PC-3 (cell line): ENCODE results near the gene MYO1C. TPM values are rescaled to one million over a fixed set of nuclear protein-coding genes. Genes with fewer than 3 reads are reported as not detected.

Experiments
- ATAC-seq: fragments of 200-7000 bp; cut with Tn5 transposase; 2 replicates; pipeline ENCODE4 v1.9.1; 2020; ENCODE audit warnings: mild to moderate bottlenecking, moderate library complexity
- BruUV-seq: library from RNA; stranded (reverse); fragments of 400-500 nt; replicated peaks from 2 replicates; lab custom pipeline; 2021; lab: Mats Ljungman, UMichigan
- CTCF ChIA-PET: fragments of 300-600 bp; sonication (Branson Sonifier 250); formaldehyde crosslinking; loops from one replicate; lab custom pipeline; 2022; ENCODE audit warnings: antibody characterized with exemption; lab: Charles Lee
- POLR2A ChIA-PET: fragments of 300-600 bp; sonication (Branson Sonifier 250); formaldehyde crosslinking; loops from one replicate; lab custom pipeline; 2022; ENCODE audit warnings: antibody characterized with exemption; ENCODE audit not compliant: unreplicated experiment; lab: Charles Lee
- DNase-seq: peaks from one replicate; pipeline ENCODE4 v3.0.0-alpha.2; 2015
- H2AFZ ChIP-seq: fragments of 300-600 bp; sonication (generic); 2 replicates; pipeline ENCODE4 v1.6.0; 2016; ENCODE audit warnings: antibody characterized with exemption, low read length
- H3F3A ChIP-seq: fragments of 300-600 bp; sonication (generic); one replicate; pipeline ENCODE4 v1.6.0; 2017; ENCODE audit warnings: antibody characterized with exemption, low read length, control low read depth, mild to moderate bottlenecking; ENCODE audit not compliant: unreplicated experiment
- H3K27ac ChIP-seq: fragments of 300-600 bp; sonication (generic); 2 replicates; pipeline ENCODE4 v1.5.1; 2016; ENCODE audit warnings: mild to moderate bottlenecking, low read length
- H3K27me3 ChIP-seq: fragments of 300-600 bp; sonication (generic); 2 replicates; pipeline ENCODE4 v1.6.1; 2016; ENCODE audit warnings: low read length, mixed read lengths
- H3K36me3 ChIP-seq: fragments of 300-600 bp; sonication (generic); 2 replicates; pipeline ENCODE4 v1.6.1; 2016; ENCODE audit warnings: low read depth, mixed run types, low read length, mixed read lengths
- H3K4me1 ChIP-seq: fragments of 300-600 bp; sonication (generic); 2 replicates; pipeline ENCODE4 v1.5.1; 2016; ENCODE audit warnings: low read length; ENCODE audit not compliant: insufficient read depth
- H3K4me2 ChIP-seq: fragments of 300-600 bp; sonication (generic); 2 replicates; pipeline ENCODE4 v1.6.0; 2016; ENCODE audit warnings: low read length
- H3K4me3 ChIP-seq: fragments of 300-600 bp; sonication (generic); 2 replicates; pipeline ENCODE4 v1.5.1; 2016; ENCODE audit warnings: mild to moderate bottlenecking, low read length, mixed read lengths
- H3K79me2 ChIP-seq: fragments of 300-600 bp; sonication (generic); 2 replicates; pipeline ENCODE4 v1.6.1; 2017; ENCODE audit warnings: low read length, mixed read lengths
- H3K9ac ChIP-seq: fragments of 300-600 bp; sonication (generic); 2 replicates; pipeline ENCODE4 v1.6.0; 2016; ENCODE audit warnings: mild to moderate bottlenecking, low read length
- H3K9me2 ChIP-seq: fragments of 300-600 bp; sonication (generic); replicated peaks from 2 replicates; pipeline ENCODE4 v1.6.1; 2016; ENCODE audit warnings: mixed run types, low read length, mixed read lengths
- H3K9me3 ChIP-seq: fragments of 300-600 bp; sonication (generic); 2 replicates; pipeline ENCODE4 v1.6.1; 2016; ENCODE audit warnings: low read length, mixed read lengths
- H4K20me1 ChIP-seq: fragments of 300-600 bp; sonication (generic); 2 replicates; pipeline ENCODE4 v1.6.1; 2016; ENCODE audit warnings: low read length, mixed read lengths
- CTCF ChIP-seq: fragments of 300-600 bp; sonication (generic); conservative IDR thresholded peaks from 2 replicates; pipeline ENCODE4 v1.5.1; 2017; ENCODE audit warnings: antibody characterized with exemption, low read depth, mild to moderate bottlenecking, low read length
- EZH2 ChIP-seq: fragments of 300-600 bp; sonication (generic); IDR thresholded peaks from one replicate; pipeline ENCODE4 v1.6.1; 2017; ENCODE audit warnings: antibody characterized with exemption, mild to moderate bottlenecking, low read length; ENCODE audit not compliant: unreplicated experiment
- EZH2phosphoT487 ChIP-seq: fragments of 300-600 bp; sonication (generic); IDR thresholded peaks from 2 replicates; pipeline ENCODE4 v1.6.1; 2018; ENCODE audit warnings: mild to moderate bottlenecking, antibody characterized with exemption, low read length, borderline replicate concordance
- intact Hi-C: fragments of 100-400 bp; cut with micrococcal nuclease; formaldehyde crosslinking; loops from 2 replicates; pipeline ENCODE4 v1.9.0; 2023
- total RNA-seq: library from RNA; depleted of rRNA; stranded (reverse); fragments of >200 nt; gene quantifications from 2 replicates; pipeline ENCODE4 v1.2.3, GENCODE V29; 2014

Gene MYO1C
- total RNA-seq, 1 experiment from 2014 or later = 76.4 TPM

GRCh38 chr17:1469231-1469852 lies 23.1 kb downstream of the MYO1C start:
- ChIA-PET CTCF (no interaction called here), POLR2A (no interaction called here)
- Histone ChIP-seq H3K79me2 (no peaks in the 10 kb centered on the region), H3F3A (no peaks in the 10 kb centered on the region), H3K27ac (no peak overlapping the region), H3K9ac (no peak overlapping the region), H3K4me1 (no peaks in the 10 kb centered on the region), H2AFZ (no peak overlapping the region), H3K9me3 (no peaks in the 10 kb centered on the region), H4K20me1 (no peaks in the 10 kb centered on the region), H3K9me2 (no peaks in the 10 kb centered on the region), H3K36me3 (no peaks in the 10 kb centered on the region), H3K4me2 (no peak overlapping the region), H3K27me3 (no peaks in the 10 kb centered on the region), H3K4me3 (no peak overlapping the region)
- ATAC-seq = no peak
- intact Hi-C loops = no loop called here
- no TSS peak for BruUV-seq
- DNase-seq = no peak
- TF ChIP-seq EZH2phosphoT487 = no peak

- Histone ChIP-seq H3K4me3 (no peak overlapping the region), H4K20me1 (no peaks in the 10 kb centered on the region), H3K9me2 (no peaks in the 10 kb centered on the region), H2AFZ (no peak overlapping the region), H3K4me2 (no peak overlapping the region), H3K27me3 (no peaks in the 10 kb centered on the region), H3F3A (no peaks in the 10 kb centered on the region), H3K36me3 (no peaks in the 10 kb centered on the region), H3K9me3 (no peaks in the 10 kb centered on the region), H3K9ac (no peak overlapping the region), H3K79me2 (no peaks in the 10 kb centered on the region), H3K4me1 (no peaks in the 10 kb centered on the region), H3K27ac (no peak overlapping the region)
- no TSS peak for BruUV-seq
- no peak for ATAC-seq
- ChIA-PET CTCF (no interaction called here), POLR2A (no interaction called here)
- TF ChIP-seq EZH2phosphoT487 = no peak
- TF ChIP-seq CTCF = no peak
- no peak for TF ChIP-seq EZH2
- intact Hi-C loops = no loop called here
- DNase-seq = no peak
These were observed 24.5 kb downstream of the MYO1C start for GRCh38 chr17:1467898-1468492.

- no peak overlapping the region for H2AFZ ChIP-seq
- H3K9ac ChIP-seq = no peak overlapping the region
- BruUV-seq = no TSS peak
- no peaks in the 10 kb centered on the region for H4K20me1 ChIP-seq
- intact Hi-C loops = no loop called here
- POLR2A ChIA-PET = no interaction called here
- no peak for DNase-seq
- no peaks in the 10 kb centered on the region for H3K9me3 ChIP-seq
- no peak overlapping the region for H3K27ac ChIP-seq
- H3K9me2 ChIP-seq = no peaks in the 10 kb centered on the region
- H3F3A ChIP-seq = no peaks in the 10 kb centered on the region
- no peak overlapping the region for H3K4me3 ChIP-seq
- no peaks in the 10 kb centered on the region for H3K79me2 ChIP-seq
- no peak for ATAC-seq
- CTCF ChIA-PET = no interaction called here
- no peaks in the 10 kb centered on the region for H3K27me3 ChIP-seq
- no peaks in the 10 kb centered on the region for H3K36me3 ChIP-seq
- H3K4me1 ChIP-seq = no peaks in the 10 kb centered on the region
- no peak for TF ChIP-seq EZH2
- TF ChIP-seq EZH2phosphoT487 = no peak
- TF ChIP-seq CTCF = no peak
- no peak overlapping the region for H3K4me2 ChIP-seq
These were observed 25.2 kb downstream of the MYO1C start for GRCh38 chr17:1467258-1467657.
